ENCODE data around the gene SLC22A16. TPM values are rescaled to one million over a fixed set of nuclear protein-coding genes. Genes with fewer than 3 reads are reported as not detected.

The SLC22A16 gene
- total RNA-seq, 3 donors from 2014 or later = 0.15 to 2.9 (median 0.33) TPM

GRCh38 chr6:110475066-110475653 is 1.3 kb downstream of the SLC22A16 start:
- Histone ChIP-seq H3K36me3 (no peaks in the 10 kb centered on the region), H3K27me3 (peaks cover 0 to 11% of the 10 kb centered on the region in 2 donors), H3K4me1 (no peaks in the 10 kb centered on the region), H3K9me3 (no peaks in the 10 kb centered on the region), H3K27ac (no peak overlapping the region), H3K4me3 (no peak overlapping the region)
- intact Hi-C loops (cut with DNase I; ENCODE audit: low total_unique reads) = no loop called here
- no peak for DNase-seq (ENCODE audit: low spot score in 2 of 2)
- TF ChIP-seq POLR2AphosphoS5 (IDR thresholded peaks at IDR 0.05) (no peak), POLR2A (IDR thresholded peaks at IDR 0.05) (no peak)
- TF ChIP-seq, protein P1, sequence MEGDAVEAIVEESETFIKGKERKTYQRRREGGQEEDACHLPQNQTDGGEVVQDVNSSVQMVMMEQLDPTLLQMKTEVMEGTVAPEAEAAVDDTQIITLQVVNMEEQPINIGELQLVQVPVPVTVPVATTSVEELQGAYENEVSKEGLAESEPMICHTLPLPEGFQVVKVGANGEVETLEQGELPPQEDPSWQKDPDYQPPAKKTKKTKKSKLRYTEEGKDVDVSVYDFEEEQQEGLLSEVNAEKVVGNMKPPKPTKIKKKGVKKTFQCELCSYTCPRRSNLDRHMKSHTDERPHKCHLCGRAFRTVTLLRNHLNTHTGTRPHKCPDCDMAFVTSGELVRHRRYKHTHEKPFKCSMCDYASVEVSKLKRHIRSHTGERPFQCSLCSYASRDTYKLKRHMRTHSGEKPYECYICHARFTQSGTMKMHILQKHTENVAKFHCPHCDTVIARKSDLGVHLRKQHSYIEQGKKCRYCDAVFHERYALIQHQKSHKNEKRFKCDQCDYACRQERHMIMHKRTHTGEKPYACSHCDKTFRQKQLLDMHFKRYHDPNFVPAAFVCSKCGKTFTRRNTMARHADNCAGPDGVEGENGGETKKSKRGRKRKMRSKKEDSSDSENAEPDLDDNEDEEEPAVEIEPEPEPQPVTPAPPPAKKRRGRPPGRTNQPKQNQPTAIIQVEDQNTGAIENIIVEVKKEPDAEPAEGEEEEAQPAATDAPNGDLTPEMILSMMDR (IDR thresholded peaks at IDR 0.05) = no peak

GRCh38 chr6:110474500-110474899 is 1.9 kb downstream of the SLC22A16 start:
- Histone ChIP-seq H3K27ac (no peak overlapping the region), H3K4me3 (no peak overlapping the region), H3K36me3 (no peaks in the 10 kb centered on the region), H3K9me3 (no peaks in the 10 kb centered on the region), H3K4me1 (no peaks in the 10 kb centered on the region), H3K27me3 (peaks cover 0 to 11% of the 10 kb centered on the region in 2 donors)
- intact Hi-C loops (cut with DNase I; ENCODE audit: low total_unique reads) = no loop called here
- DNase-seq (ENCODE audit: low spot score in 2 of 2) = no peak
- TF ChIP-seq POLR2A (IDR thresholded peaks at IDR 0.05) = no peak
- TF ChIP-seq, protein P1 (IDR thresholded peaks at IDR 0.05) = no peak
- no peak for TF ChIP-seq POLR2AphosphoS5 (IDR thresholded peaks at IDR 0.05)

- peaks cover 0 to 11% of the 10 kb centered on the region in 2 donors for H3K27me3 ChIP-seq
- intact Hi-C loops (cut with DNase I; ENCODE audit: low total_unique reads) = no loop called here
- H3K4me1 ChIP-seq = no peaks in the 10 kb centered on the region
- H3K9me3 ChIP-seq = no peaks in the 10 kb centered on the region
- no peaks in the 10 kb centered on the region for H3K36me3 ChIP-seq
- DNase-seq (ENCODE audit: low spot score in 2 of 2) = no peak
- no peak overlapping the region for H3K4me3 ChIP-seq
- TF ChIP-seq, protein P1 (IDR thresholded peaks at IDR 0.05) = no peak
- TF ChIP-seq POLR2A (IDR thresholded peaks at IDR 0.05) (no peak), POLR2AphosphoS5 (IDR thresholded peaks at IDR 0.05) (no peak)
- no peak overlapping the region for H3K27ac ChIP-seq
Measured at GRCh38 chr6:110472739-110473138, 3.7 kb downstream of the SLC22A16 start.

DNA sequence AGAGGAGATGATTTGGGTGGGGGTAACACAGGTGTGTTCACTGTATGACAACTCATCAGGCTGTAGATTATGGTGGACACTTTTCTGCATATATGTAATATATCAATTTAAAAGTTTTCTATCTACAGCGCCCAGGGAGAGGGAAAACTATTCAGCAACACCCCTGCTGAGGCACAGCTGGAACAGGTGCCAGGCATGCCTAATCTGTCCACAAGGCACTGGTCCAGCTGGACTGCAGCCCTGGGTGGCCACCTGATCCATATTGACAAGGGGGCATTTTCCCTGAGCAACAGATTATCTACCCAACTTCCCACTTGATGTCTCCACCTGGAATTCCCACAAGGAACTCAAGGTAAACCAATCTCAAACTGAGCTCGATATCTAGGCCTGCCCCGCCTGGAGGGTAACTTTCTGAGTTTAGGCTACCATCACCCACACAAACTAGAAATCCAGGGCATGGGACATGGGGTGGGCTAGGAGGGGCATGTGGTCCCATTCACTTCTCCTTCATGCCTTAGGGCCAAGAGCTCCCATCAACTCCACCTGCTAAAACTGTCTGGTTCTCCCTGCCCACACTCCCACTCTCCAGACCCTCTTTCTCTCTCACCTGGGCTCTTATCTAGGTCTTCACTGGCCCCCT is 4.6 kb downstream of the SLC22A16 start:
- Histone ChIP-seq H3K9me3 (no peaks in the 10 kb centered on the region), H3K4me1 (no peaks in the 10 kb centered on the region), H3K27me3 (peaks cover 0 to 11% of the 10 kb centered on the region in 2 donors), H3K36me3 (no peaks in the 10 kb centered on the region), H3K27ac (no peak overlapping the region), H3K4me3 (no peak overlapping the region)
- intact Hi-C loops (cut with DNase I; ENCODE audit: low total_unique reads) = no loop called here
- TF ChIP-seq POLR2A (IDR thresholded peaks at IDR 0.05) (no peak), POLR2AphosphoS5 (IDR thresholded peaks at IDR 0.05) (no peak)
- TF ChIP-seq, protein P1 (IDR thresholded peaks at IDR 0.05) = no peak
- DNase-seq (ENCODE audit: low spot score in 2 of 2) = no peak

DNA sequence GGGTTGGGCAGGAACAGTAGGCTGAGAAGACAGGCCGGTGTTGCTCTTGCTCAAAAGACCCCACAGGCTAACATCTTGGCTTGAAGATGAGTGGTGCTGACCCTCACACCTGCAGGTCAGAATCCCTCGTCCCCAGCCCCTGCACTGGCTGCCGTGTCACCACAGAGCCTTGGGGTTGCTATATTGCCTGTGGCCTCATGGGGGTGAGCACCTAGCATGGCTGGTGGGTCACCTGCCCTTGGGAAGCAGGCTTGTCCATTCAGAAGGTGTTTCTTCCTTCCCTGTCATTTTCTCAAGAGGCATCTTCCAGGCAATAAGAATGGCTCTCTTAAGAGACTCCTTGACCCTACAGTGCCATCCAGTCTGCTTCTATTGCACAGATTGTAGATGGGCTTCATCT is 7.7 kb downstream of the SLC22A16 start:
- no peak for DNase-seq (ENCODE audit: low spot score in 2 of 2)
- Histone ChIP-seq H3K4me1 (no peaks in the 10 kb centered on the region), H3K27ac (no peak overlapping the region), H3K36me3 (no peaks in the 10 kb centered on the region), H3K9me3 (peaks cover 0 to 5% of the 10 kb centered on the region in 2 donors), H3K4me3 (no peak overlapping the region), H3K27me3 (no peaks in the 10 kb centered on the region)
- TF ChIP-seq, protein P1 (IDR thresholded peaks at IDR 0.05) = no peak
- TF ChIP-seq POLR2A (IDR thresholded peaks at IDR 0.05) = no peak
- TF ChIP-seq POLR2AphosphoS5 (IDR thresholded peaks at IDR 0.05) = no peak
- intact Hi-C loops (cut with DNase I; ENCODE audit: low total_unique reads) = loop anchor here (5.0 kb wide), 1 partner anchor 146 kb away; no protein-coding TSS in a partner anchor

Measured in breast epithelium (tissue), 4 donors.